GM12878 (cell line): ENCODE measurements around the gene ZNF512. TPM values are rescaled to one million over a fixed set of nuclear protein-coding genes. Genes with fewer than 3 reads are reported as not detected.

Experiments used
- ASH2L ChIP-seq: fragments of 300-600, 200-600 bp; sonication (generic); IDR thresholded peaks from 2 replicates; pipeline ENCODE4 v1.6.1; 2017; ENCODE audit warnings: low read depth, mild to moderate bottlenecking, borderline replicate concordance
- BACH1 ChIP-seq: fragments of 450-650 bp; IDR thresholded peaks from 2 replicates; pipeline ENCODE4 v1.6.1; 2017; ENCODE audit warnings: mild to moderate bottlenecking, borderline replicate concordance
- BHLHE40 ChIP-seq, 2 experiments: fragments of 450-650 bp in 1 of 2; IDR thresholded peaks; 2 replicates each; pipeline ENCODE4 v1.6.1; 2011 to 2017; ENCODE audit warnings: low read depth in 2 of 2, borderline replicate concordance in 1 of 2, improper control_type of control experiment in 1 of 2, low read length in 1 of 2, mild to moderate bottlenecking in 1 of 2
- BMI1 ChIP-seq: fragments of 450-650 bp; IDR thresholded peaks from 2 replicates; pipeline ENCODE4 v1.6.1; 2016; ENCODE audit warnings: mild to moderate bottlenecking, moderate library complexity, borderline replicate concordance
- CBX5 ChIP-seq: sonication (generic); IDR thresholded peaks from 2 replicates; pipeline ENCODE4 v1.6.1; 2016; ENCODE audit warnings: low read depth, moderate library complexity, mild to moderate bottlenecking, inconsistent platforms
- EP300 ChIP-seq, 2 experiments: fragments of 150-350 bp in 1 of 2; IDR thresholded peaks; 2 replicates each; pipeline ENCODE4 v1.6.1; 2011 to 2012; ENCODE audit warnings: low read depth in 2 of 2, low read length in 2 of 2, borderline replicate concordance in 1 of 2, improper control_type of control experiment in 1 of 2, inconsistent platforms in 1 of 2; ENCODE audit not compliant: control insufficient read depth in 1 of 2
- EZH2 ChIP-seq: IDR thresholded peaks from 2 replicates; pipeline ENCODE4 v1.6.1; 2012; ENCODE audit warnings: low read depth, mild to moderate bottlenecking, control low read depth, inconsistent platforms, low read length, borderline replicate concordance; ENCODE audit not compliant: control insufficient read depth
- HDAC2 ChIP-seq: fragments of 200-600 bp; sonication (generic); IDR thresholded peaks from 2 replicates; pipeline ENCODE4 v1.6.1; 2017
- KAT2A ChIP-seq: conservative IDR thresholded peaks from 2 replicates; pipeline ENCODE4 v1.6.1; 2011; ENCODE audit warnings: low read depth, low read length; ENCODE audit not compliant: control insufficient read depth
- MEF2B ChIP-seq: fragments of 450-650 bp; IDR thresholded peaks from 2 replicates; pipeline ENCODE4 v1.6.1; 2018; ENCODE audit warnings: mild to moderate bottlenecking, moderate library complexity; ENCODE audit not compliant: partially characterized antibody, poor library complexity, severe bottlenecking
- MXI1 ChIP-seq: fragments of 150-350 bp; IDR thresholded peaks from 2 replicates; pipeline ENCODE4 v1.6.1; 2011; ENCODE audit warnings: low read depth, mild to moderate bottlenecking, inconsistent platforms, low read length, improper control_type of control experiment
- NFYA ChIP-seq: IDR thresholded peaks from 2 replicates; pipeline ENCODE4 v1.6.1; 2011; ENCODE audit warnings: low read depth, mild to moderate bottlenecking, low read length, improper control_type of control experiment, borderline replicate concordance
- NFYB ChIP-seq: IDR thresholded peaks from 2 replicates; pipeline ENCODE4 v1.6.1; 2011; ENCODE audit warnings: low read depth, mild to moderate bottlenecking, low read length, improper control_type of control experiment, moderate library complexity; ENCODE audit not compliant: insufficient read depth
- PRDM15 ChIP-seq: fragments of 450-650 bp; formaldehyde crosslinking; IDR thresholded peaks from 2 replicates; pipeline ENCODE4 v1.4.0; 2020; ENCODE audit warnings: mild to moderate bottlenecking, moderate library complexity
- RELA ChIP-seq: fragments of 450-650 bp; IDR thresholded peaks from 2 replicates; pipeline ENCODE4 v1.8.0; 2014; ENCODE audit warnings: borderline replicate concordance; ENCODE audit not compliant: partially characterized antibody
- SMAD1 ChIP-seq: fragments of 450-650 bp; IDR thresholded peaks from 2 replicates; pipeline ENCODE4 v1.6.1; 2018; ENCODE audit warnings: mild to moderate bottlenecking, low read depth; ENCODE audit not compliant: partially characterized antibody
- SMAD5 ChIP-seq: IDR thresholded peaks from 2 replicates; pipeline ENCODE4 v1.6.1; 2016; ENCODE audit warnings: antibody characterized with exemption, low read depth
- TCF7 ChIP-seq: IDR thresholded peaks from 2 replicates; pipeline ENCODE4 v1.6.1; 2014; ENCODE audit warnings: antibody characterized with exemption, borderline replicate concordance
- WRNIP1 ChIP-seq: IDR thresholded peaks from 2 replicates; pipeline ENCODE4 v1.6.1; 2011; ENCODE audit warnings: low read depth, low read length, improper control_type of control experiment, borderline replicate concordance
- ZNF207 ChIP-seq: fragments of 450-650 bp; IDR thresholded peaks from 2 replicates; pipeline ENCODE4 v1.6.1; 2014; ENCODE audit warnings: antibody characterized with exemption, mild to moderate bottlenecking, borderline replicate concordance
- ZNF592 ChIP-seq: fragments of 450-650 bp; IDR thresholded peaks from 2 replicates; pipeline ENCODE4 v1.6.1; 2017; ENCODE audit warnings: mild to moderate bottlenecking, moderate library complexity
- polyA plus RNA-seq, 11 experiments: library from polyadenylated mRNA; depleted of rRNA in 4 of 11; unstranded in 6 of 11; stranded (reverse) in 5 of 11; fragments of >200 nt; fragmentation: Nextera tagmentation in 4 of 11; fragmentation: Illumina TruSeq in 1 of 11; extraction: Ambion mirVana in 4 of 11; extraction: Trizol in 1 of 11; gene quantifications; 1 replicate in 1 of 11; 2 replicates in 10 of 11; pipeline versions ENCODE4 v1.2.1 to v1.2.3, GENCODE V29; 2011 to 2016; ENCODE audit warnings: inconsistent platforms in 2 of 11, missing spikeins in 2 of 11, low read depth in 1 of 11
- total RNA-seq, 4 experiments: library from RNA; depleted of rRNA in 3 of 4; stranded (reverse); fragments of >200 nt in 3 of 4; fragmentation: Illumina TruSeq in 1 of 4; extraction: Trizol in 1 of 4; gene quantifications; 2 replicates each; pipeline versions ENCODE4 v1.2.1 to v1.2.3, GENCODE V29; 2013 to 2021

ZNF512 gene
- total and polyA plus RNA-seq, 10 of the 15 experiments (the other 5 are each of a cell fraction or from before 2014, with no cell fraction given) = 14.1 to 61.9 (median 31.2) TPM

DNA sequence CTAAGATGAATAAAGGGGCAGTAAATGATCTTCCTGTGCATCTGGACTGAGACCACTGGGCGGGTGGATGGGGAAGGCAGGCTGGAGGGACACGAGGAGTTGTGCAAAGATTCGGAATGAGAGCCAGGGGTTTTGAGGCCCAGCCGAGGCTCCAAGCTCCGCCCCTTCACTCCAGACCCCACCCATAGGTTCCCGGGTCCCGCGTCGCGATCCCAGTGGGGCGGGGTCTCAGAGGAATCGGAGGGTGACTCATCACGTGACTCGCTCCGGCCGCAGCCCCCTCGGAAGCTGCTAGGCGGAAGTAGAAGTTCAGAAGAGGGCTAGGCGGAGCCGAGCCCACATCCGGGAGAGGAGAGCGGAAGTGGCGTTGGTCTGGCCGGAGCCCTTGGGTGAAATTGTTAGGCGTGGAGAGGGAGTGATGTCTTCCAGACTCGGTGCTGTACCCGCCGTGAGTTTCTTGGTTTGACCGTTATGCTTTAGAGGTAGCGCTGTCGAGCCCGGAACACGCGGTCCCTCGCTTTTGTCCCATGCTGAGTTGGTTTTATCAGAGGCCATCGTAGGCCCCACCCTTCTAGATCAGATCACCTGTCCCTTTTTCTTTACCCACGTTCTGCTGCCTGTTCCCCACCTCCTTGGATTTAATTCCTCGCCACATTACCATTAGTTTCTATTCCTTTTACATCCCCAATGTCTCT is at the start of gene ZNF512 (continued):
- peak; percentile 78 for TF ChIP-seq NFYB
- peak; percentile 92 to 97 for TF ChIP-seq BHLHE40 (IDR thresholded peaks at IDR 0.05; ENCODE audit: borderline replicate concordance in 1 of 2, low read depth in 2 of 2, low read length in 1 of 2)
- peak; percentile 54; the same call in 1 of the 2 replicates for TF ChIP-seq MXI1
- TF ChIP-seq ASH2L = no peak
- TF ChIP-seq BACH1 = no peak; the same call in 1 of the 2 replicates
- TF ChIP-seq SMAD1 = no peak
- no peak for TF ChIP-seq CBX5
- TF ChIP-seq PRDM15 = peak; percentile 93
- TF ChIP-seq EZH2 = no peak
- peak; percentile 47 for TF ChIP-seq MEF2B
- TF ChIP-seq WRNIP1 = no peak
- no peak for TF ChIP-seq TCF7
- no peak for TF ChIP-seq ZNF592
- no peak for TF ChIP-seq NFYA
- no peak for TF ChIP-seq BMI1
- no peak for TF ChIP-seq HDAC2
- peak; percentile 50; the same call in 1 of the 2 replicates for TF ChIP-seq SMAD5
- peak; percentile 11; the same call in 1 of the 2 replicates for TF ChIP-seq ZNF207
- no peak for TF ChIP-seq KAT2A
- TF ChIP-seq RELA = peak; percentile 21
- TF ChIP-seq EP300 (IDR thresholded peaks at IDR 0.05; ENCODE audit: borderline replicate concordance in 1 of 2, control insufficient read depth in 1 of 2, low read depth in 2 of 2, low read length in 2 of 2) = peak in 1 of 2 experiments; percentile 59; a peak in 2 of 4 replicates
